ENCODE results near the gene BLTP3A.
"Not testable (repeated sequence)": the region's sequence is repeated elsewhere in the genome, so short reads cannot be mapped to it uniquely, and the experiment has no call there.

BLTP3A gene

GRCh38 chr6:34806738-34807453, 15.0 kb downstream of the BLTP3A start:
- no peak for TF ChIP-seq CTCF (IDR thresholded peaks at IDR 0.05; ENCODE audit: low read depth, low read length, missing control alignments)
- no peak for DNase-seq (ENCODE audit: extremely low read depth, low read depth)
- H3K4me3 ChIP-seq (replicated peaks; ENCODE audit: low read depth, low read length), result no peak overlapping the region

- not testable (repeated sequence) for DNase-seq (ENCODE audit: extremely low read depth, low read depth); H3K4me3 ChIP-seq (replicated peaks; ENCODE audit: low read depth, low read length)
Observed at GRCh38 chr6:34808473-34808872, 16.6 kb downstream of the BLTP3A start.

GRCh38 chr6:34809419-34809818, 17.5 kb downstream of the BLTP3A start:
- not testable (repeated sequence) for DNase-seq (ENCODE audit: extremely low read depth, low read depth); H3K4me3 ChIP-seq (replicated peaks; ENCODE audit: low read depth, low read length)

- no peak for DNase-seq (ENCODE audit: extremely low read depth, low read depth)
- H3K4me3 ChIP-seq (replicated peaks; ENCODE audit: low read depth, low read length), result no peak overlapping the region
- no peak for TF ChIP-seq CTCF (IDR thresholded peaks at IDR 0.05; ENCODE audit: low read depth, low read length, missing control alignments)
Observed at GRCh38 chr6:34810017-34810882, 18.4 kb downstream of the BLTP3A start.

- no peak for DNase-seq (ENCODE audit: extremely low read depth, low read depth)
- TF ChIP-seq CTCF (IDR thresholded peaks at IDR 0.05; ENCODE audit: low read depth, low read length, missing control alignments), result no peak
- no peak overlapping the region for H3K4me3 ChIP-seq (replicated peaks; ENCODE audit: low read depth, low read length)
Observed at GRCh38 chr6:34810936-34811632, 19.2 kb downstream of the BLTP3A start.

GRCh38 chr6:34813028-34813713, 21.3 kb downstream of the BLTP3A start:
- TF ChIP-seq CTCF (IDR thresholded peaks at IDR 0.05; ENCODE audit: low read depth, low read length, missing control alignments), result no peak
- no peak for DNase-seq (ENCODE audit: extremely low read depth, low read depth)

GRCh38 chr6:34816635-34817301, 24.9 kb downstream of the BLTP3A start:
- no peak for TF ChIP-seq CTCF (IDR thresholded peaks at IDR 0.05; ENCODE audit: low read depth, low read length, missing control alignments)
- DNase-seq (ENCODE audit: extremely low read depth, low read depth), result no peak
- H3K4me3 ChIP-seq (replicated peaks; ENCODE audit: low read depth, low read length), result no peak overlapping the region

More at GRCh38 chr6:34813028-34813713, 21.3 kb downstream of the BLTP3A start:
- no peak overlapping the region for H3K4me3 ChIP-seq (replicated peaks; ENCODE audit: low read depth, low read length)
